SU-DHL-6 (cell line): ENCODE data around the gene SUPT3H.

Source experiments
- H2AFZ ChIP-seq: fragments of 200-600 bp; sonication (generic); 2 replicates; pipeline ENCODE4 v1.6.1; 2014; ENCODE audit warnings: low read depth, mild to moderate bottlenecking, moderate library complexity, mixed read lengths, antibody characterized with exemption, low read length; ENCODE audit not compliant: severe bottlenecking
- H3F3A ChIP-seq: fragments of 200-600 bp; shearing (Covaris generic); 2 replicates; pipeline ENCODE4 v1.6.0; 2016; ENCODE audit warnings: antibody characterized with exemption, mild to moderate bottlenecking; ENCODE audit not compliant: insufficient read depth
- H3K27ac ChIP-seq: fragments of 200-600 bp; sonication (generic); 2 replicates; pipeline ENCODE4 v1.5.1; 2016; ENCODE audit warnings: low read depth, mild to moderate bottlenecking, low read length, moderate library complexity, mixed read lengths
- H3K27me3 ChIP-seq: fragments of 200-600 bp; sonication (generic), shearing (Covaris generic); 2 replicates; pipeline ENCODE4 v1.6.0; 2014; ENCODE audit warnings: mild to moderate bottlenecking, low read length
- H3K36me3 ChIP-seq: fragments of 200-600 bp; sonication (generic); 2 replicates; pipeline ENCODE4 v1.6.1; 2014; ENCODE audit warnings: mild to moderate bottlenecking, low read length, mixed read lengths
- H3K4me2 ChIP-seq: fragments of 300-600, 200-600 bp; shearing (Covaris generic), sonication (generic); 2 replicates; pipeline ENCODE4 v1.6.0; 2014; ENCODE audit warnings: low read length, low read depth, mild to moderate bottlenecking; ENCODE audit not compliant: poor library complexity, severe bottlenecking
- H3K4me3 ChIP-seq: fragments of 200-600 bp; sonication (generic); 2 replicates; pipeline ENCODE4 v1.5.1; 2014; ENCODE audit warnings: antibody characterized with exemption, low read length, mild to moderate bottlenecking, mixed read lengths; ENCODE audit not compliant: insufficient read depth, poor library complexity, severe bottlenecking
- H3K79me2 ChIP-seq: fragments of 200-600 bp; sonication (generic); 2 replicates; pipeline ENCODE4 v1.6.1; 2014; ENCODE audit warnings: mild to moderate bottlenecking, low read length, moderate library complexity; ENCODE audit not compliant: insufficient read depth
- H3K9ac ChIP-seq: fragments of 200-600 bp; sonication (generic); 2 replicates; pipeline ENCODE4 v1.7.0; 2014; ENCODE audit warnings: mild to moderate bottlenecking, low read length
- H3K9me2 ChIP-seq: fragments of 200-600 bp; sonication (generic); replicated peaks from 2 replicates; pipeline ENCODE4 v1.6.1; 2014; ENCODE audit warnings: low read length; ENCODE audit not compliant: insufficient read depth
- H3K9me3 ChIP-seq: fragments of 200-600 bp; sonication (generic); 2 replicates; pipeline ENCODE4 v1.6.1; 2014; ENCODE audit warnings: low read length, mixed read lengths; ENCODE audit not compliant: insufficient read depth
- H4K20me1 ChIP-seq: fragments of 200-600 bp; sonication (generic); 2 replicates; pipeline ENCODE4 v1.6.1; 2014; ENCODE audit warnings: low read depth, mild to moderate bottlenecking, antibody characterized with exemption, low read length, moderate library complexity, mixed read lengths
- CTCF ChIP-seq: fragments of 200-600 bp; sonication (generic); IDR thresholded peaks from one replicate; pipeline ENCODE4 v1.5.1; 2017; ENCODE audit warnings: antibody characterized with exemption, mild to moderate bottlenecking, low read length, moderate library complexity; ENCODE audit not compliant: insufficient read depth, poor library complexity, severe bottlenecking
- EZH2phosphoT487 ChIP-seq: fragments of 200-600 bp; sonication (generic), shearing (Covaris generic); conservative IDR thresholded peaks from 2 replicates; pipeline ENCODE4 v1.6.1; 2018; ENCODE audit warnings: mild to moderate bottlenecking, antibody characterized with exemption, low read length, moderate library complexity, mixed read lengths

The SUPT3H gene

GRCh38 chr6:45036103-45036502 lies 341.6 kb downstream of the SUPT3H start:
- H3K9ac ChIP-seq, result no peak overlapping the region
- H3K4me3 ChIP-seq, result no peak overlapping the region
- H3K27me3 ChIP-seq, result no peaks in the 10 kb centered on the region
- H3F3A ChIP-seq, result no peaks in the 10 kb centered on the region
- no peaks in the 10 kb centered on the region for H3K9me2 ChIP-seq
- no peak overlapping the region for H3K27ac ChIP-seq
- H3K4me2 ChIP-seq, result no peak overlapping the region
- no peak overlapping the region for H2AFZ ChIP-seq
- H3K79me2 ChIP-seq, result no peaks in the 10 kb centered on the region
- H3K9me3 ChIP-seq, result no peaks in the 10 kb centered on the region
- H4K20me1 ChIP-seq, result no peaks in the 10 kb centered on the region
- no peaks in the 10 kb centered on the region for H3K36me3 ChIP-seq
- TF ChIP-seq EZH2phosphoT487 (no peak), CTCF (no peak)

GRCh38 chr6:45032426-45032825 lies 345.3 kb downstream of the SUPT3H start:
- Histone ChIP-seq H3K27me3 (no peaks in the 10 kb centered on the region), H2AFZ (no peak overlapping the region), H3K4me2 (no peak overlapping the region), H3K27ac (no peak overlapping the region), H3K36me3 (no peaks in the 10 kb centered on the region), H3K79me2 (no peaks in the 10 kb centered on the region), H3K9me2 (no peaks in the 10 kb centered on the region), H3K9ac (no peak overlapping the region), H3F3A (no peaks in the 10 kb centered on the region), H4K20me1 (no peaks in the 10 kb centered on the region), H3K4me3 (no peak overlapping the region), H3K9me3 (no peaks in the 10 kb centered on the region)
- no peak for TF ChIP-seq CTCF
- no peak for TF ChIP-seq EZH2phosphoT487

DNA sequence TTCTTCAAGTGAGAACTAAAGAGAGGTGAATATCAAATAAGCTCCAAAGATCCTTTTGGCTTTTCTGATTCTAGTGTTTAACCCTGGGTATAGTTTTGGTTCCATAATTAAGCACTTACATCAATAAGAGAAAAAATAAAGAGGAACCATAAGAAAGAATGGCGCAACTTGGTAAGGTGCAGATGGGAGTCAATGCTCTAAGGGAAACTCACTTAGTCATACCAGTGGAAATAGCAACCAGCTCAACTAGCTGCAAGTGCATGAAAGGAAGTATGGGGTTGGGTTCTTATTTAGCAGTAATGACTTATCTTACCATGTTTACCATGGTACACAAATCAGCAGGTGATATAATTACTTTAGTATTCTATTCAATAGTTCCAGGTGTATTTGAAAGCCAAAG lies 346.1 kb downstream of the SUPT3H start:
- Histone ChIP-seq H3K36me3 (no peaks in the 10 kb centered on the region), H3K4me2 (no peak overlapping the region), H3K79me2 (no peaks in the 10 kb centered on the region), H3K27me3 (no peaks in the 10 kb centered on the region), H3K9me3 (no peaks in the 10 kb centered on the region), H3K4me3 (no peak overlapping the region), H3F3A (no peaks in the 10 kb centered on the region), H4K20me1 (no peaks in the 10 kb centered on the region), H3K27ac (no peak overlapping the region), H2AFZ (no peak overlapping the region), H3K9ac (no peak overlapping the region), H3K9me2 (no peaks in the 10 kb centered on the region)
- TF ChIP-seq EZH2phosphoT487, result no peak
- no peak for TF ChIP-seq CTCF

- no peaks in the 10 kb centered on the region for H3K9me2 ChIP-seq
- H3K79me2 ChIP-seq, result no peaks in the 10 kb centered on the region
- no peak overlapping the region for H3K27ac ChIP-seq
- H3K27me3 ChIP-seq, result no peaks in the 10 kb centered on the region
- no peaks in the 10 kb centered on the region for H4K20me1 ChIP-seq
- no peaks in the 10 kb centered on the region for H3K9me3 ChIP-seq
- H3K9ac ChIP-seq, result no peak overlapping the region
- no peak overlapping the region for H3K4me3 ChIP-seq
- H3F3A ChIP-seq, result no peaks in the 10 kb centered on the region
- TF ChIP-seq CTCF, result no peak
- TF ChIP-seq EZH2phosphoT487, result no peak
- H3K36me3 ChIP-seq, result no peaks in the 10 kb centered on the region
- peak overlapping the region; percentile 13 for H3K4me2 ChIP-seq
- H2AFZ ChIP-seq, result peak overlapping the region; percentile 54
These were observed 350.6 kb downstream of the SUPT3H start for GRCh38 chr6:45027126-45027525.
